ENCODE results near the gene C16orf78. TPM values are rescaled to one million over a fixed set of nuclear protein-coding genes. Genes with fewer than 3 reads are reported as not detected.

Gene C16orf78
- total and polyA plus RNA-seq, 2 of the 8 experiments (the other 6 are each of a cell fraction or from before 2014, with no cell fraction given), result not detected

DNA sequence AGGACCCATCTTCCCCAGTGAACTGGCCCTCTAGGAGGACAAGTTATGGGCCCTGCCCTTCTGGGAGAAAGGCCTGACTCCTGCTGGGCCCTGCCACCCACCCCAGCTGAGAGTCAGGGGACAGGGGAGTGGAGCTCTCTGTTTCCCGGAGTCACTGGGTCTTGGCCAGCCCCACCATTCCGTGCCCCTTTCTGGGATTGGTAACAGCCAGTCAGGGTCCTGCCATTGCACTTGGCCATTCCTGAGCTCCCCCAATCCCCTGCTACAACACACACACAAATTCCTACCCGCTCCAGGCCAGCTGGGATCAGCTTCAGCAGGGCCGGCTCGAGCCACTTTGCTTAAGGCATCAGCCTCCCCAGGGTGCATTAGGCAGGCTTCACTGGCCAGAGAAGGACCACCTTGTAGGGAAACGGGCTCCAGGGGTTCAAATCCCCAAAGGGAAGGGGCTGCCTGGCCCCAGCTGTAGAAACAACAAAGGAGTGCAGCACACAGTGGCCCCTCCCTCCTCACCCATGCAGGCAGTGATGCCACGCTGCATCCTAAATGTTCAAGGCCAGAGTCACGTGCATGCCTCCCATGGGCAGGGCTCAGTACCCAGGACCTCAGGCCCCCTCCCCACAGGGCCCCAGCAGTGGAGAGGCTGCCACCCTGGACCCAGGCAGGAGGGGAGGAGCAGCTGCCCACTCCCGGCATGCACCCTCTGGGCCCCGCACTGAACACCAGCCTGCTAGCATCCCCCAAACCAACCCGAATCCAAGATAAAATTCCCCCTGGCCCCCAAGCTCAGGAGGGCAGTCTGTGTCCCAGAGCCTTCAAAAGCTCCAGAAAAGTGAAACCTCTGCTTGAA lies 37.7 kb downstream of the C16orf78 start:
- POLR2A ChIA-PET (ENCODE audit: partially characterized antibody), result no interaction called here
- Histone ChIP-seq H3K23me2 (ENCODE audit: low read depth, low read length) (no peaks in the 10 kb centered on the region; the same call in 1 of the 2 replicates), H3K27ac (ENCODE audit: low read depth, low read length) (no peak overlapping the region), H3K14ac (ENCODE audit: insufficient read length) (no peak overlapping the region), H4K8ac (ENCODE audit: extremely low read depth, insufficient read depth, low read length) (peak overlapping the region; percentile 8; the same call in 1 of the 2 replicates), H3K79me2 (ENCODE audit: control insufficient read depth in 1 of 2, insufficient read depth in 2 of 2, low read length in 2 of 2) (no peaks in the 10 kb centered on the region), H2AK5ac (ENCODE audit: low read depth, low read length) (no peak overlapping the region; the same call in 1 of the 2 replicates), H3K56ac (replicated peaks; ENCODE audit: insufficient read length, low read depth, low read length) (no peak overlapping the region), H2AFZ (ENCODE audit: low read length) (no peak overlapping the region), H3K27me3 (replicated peaks in 1 of 4; ENCODE audit: control insufficient read depth in 3 of 4, extremely low read depth in 1 of 4, insufficient read depth in 3 of 4, low read length in 3 of 4) (no peaks in the 10 kb centered on the region; a peak in 1 of 7 replicates), H2BK20ac (ENCODE audit: low read length) (no peak overlapping the region), H2BK12ac (ENCODE audit: low read depth, low read length) (no peak overlapping the region), H4K91ac (replicated peaks; ENCODE audit: insufficient read length, low read length) (no peak overlapping the region), H3K36me3 (ENCODE audit: control insufficient read depth in 2 of 4, insufficient read depth in 4 of 4, low read length in 3 of 4) (no peaks in the 10 kb centered on the region), H2BK15ac (ENCODE audit: low read length) (no peak overlapping the region), H4K5ac (ENCODE audit: insufficient read length, low read depth, low read length) (no peak overlapping the region), H3K4me1 (replicated peaks in 1 of 4; ENCODE audit: control insufficient read depth in 3 of 4, insufficient read depth in 4 of 4, low read length in 3 of 4) (peaks cover 0 to 2% (median 0%) of the 10 kb centered on the region in 4 experiments; a peak in 1 of 7 replicates), H3K18ac (ENCODE audit: extremely low read depth, low read length) (no peak overlapping the region; the same call in 1 of the 2 replicates), H3K23ac (ENCODE audit: insufficient read length) (no peak overlapping the region), H3K9ac (replicated peaks in 1 of 4; ENCODE audit: extremely low read depth in 1 of 4, low read depth in 3 of 4, low read length in 3 of 4) (no peak overlapping the region), H4K20me1 (replicated peaks in 1 of 2; ENCODE audit: control insufficient read depth in 1 of 2, insufficient read depth in 2 of 2, low read length in 2 of 2) (peaks cover 0 to 2% of the 10 kb centered on the region in 2 experiments), H2BK5ac (ENCODE audit: low read depth, low read length) (no peak overlapping the region), H3K4me2 (ENCODE audit: insufficient read depth in 1 of 2, low read depth in 2 of 2, low read length in 2 of 2) (no peak overlapping the region), H2BK120ac (replicated peaks; ENCODE audit: low read depth, low read length) (no peak overlapping the region), H3K9me3 (ENCODE audit: insufficient read depth in 2 of 2, low read depth in 1 of 2, low read length in 1 of 2) (no peaks in the 10 kb centered on the region), H3K4me3 (ENCODE audit: extremely low read depth in 1 of 4, insufficient read depth in 2 of 4, low read depth in 3 of 4, low read length in 4 of 4) (no peak overlapping the region), H3K4ac (replicated peaks; ENCODE audit: insufficient read length, low read depth, low read length) (no peak overlapping the region), H3K79me1 (ENCODE audit: low read depth, low read length) (no peaks in the 10 kb centered on the region)
- 88% methylated on average over 10 of the region's 11 CpGs; no CpG with 5 or more reads in 1 of the 2 experiments for WGBS, 2 experiments (ENCODE audit: extremely low coverage in 1 of 2, insufficient coverage in 1 of 2, insufficient read length in 1 of 2, insufficient replicate concordance in 2 of 2, low coverage in 1 of 2, low lambda C conversion rate in 2 of 2, missing lambda C conversion rate in 1 of 2)
- FAIRE-seq, result no peak
- TF ChIP-seq ZNF274 (IDR thresholded peaks at IDR 0.05; ENCODE audit: borderline replicate concordance, extremely low read depth, low read length), result no peak
- TF ChIP-seq TAF1 (IDR thresholded peaks at IDR 0.05; ENCODE audit: low read depth, low read length), result no peak
- no peak for TF ChIP-seq SIN3A (conservative IDR thresholded peaks at IDR 0.05 in 1 of 2, IDR thresholded peaks at IDR 0.05 in 1 of 2; ENCODE audit: low read depth in 1 of 2, low read length in 2 of 2)
- TF ChIP-seq CBX5 (IDR thresholded peaks at IDR 0.05; ENCODE audit: low read depth, low read length), result no peak
- TF ChIP-seq YY1 (IDR thresholded peaks at IDR 0.05; ENCODE audit: low read depth, low read length), result no peak
- TF ChIP-seq KDM4A (IDR thresholded peaks at IDR 0.05; ENCODE audit: low read depth, low read length, severe bottlenecking), result no peak
- no peak for DNase-seq (ENCODE audit: low read depth in 1 of 2, low spot score in 2 of 2)
- CTCF ChIA-PET (ENCODE audit: partially characterized antibody), result interaction anchor here (1.0 to 3.9 kb wide), 13 partner anchors 10 to 610 kb away, joined by 3 to 33 read pairs (median 4); no protein-coding TSS in a partner anchor
